Activated naive CD4-positive, alpha-beta T cell treated with anti-CD3 and anti-CD28 coated beads, Interleukin-2, amount 50 U/mL, for 72 hours (primary cell): ENCODE results near the gene CALN1. TPM values are rescaled to one million over a fixed set of nuclear protein-coding genes. Genes with fewer than 3 reads are reported as not detected.

Source experiments
- ATAC-seq, 2 donors: fragments of 150-1000 bp; cut with Tn5 transposase; 2 replicates each; pipeline ENCODE4 v1.10.0; 2021; ENCODE audit warnings: mild to moderate bottlenecking in 2 of 2, moderate library complexity in 2 of 2
- DNase-seq, 2 donors: peaks; one replicate each; pipeline ENCODE4 v3.0.0; 2021 to 2022; ENCODE audit warnings: low spot score in 2 of 2
- H3K27ac Mint-ChIP-seq, 2 donors: one replicate each; pipeline ENCODE4 v1.8.0; 2022; ENCODE audit warnings: mild to moderate bottlenecking in 2 of 2, mixed read lengths in 2 of 2
- H3K36me3 Mint-ChIP-seq, 2 donors: one replicate each; pipeline ENCODE4 v1.8.0; 2022; ENCODE audit warnings: mixed read lengths in 2 of 2
- H3K9me3 Mint-ChIP-seq, 2 donors: one replicate each; pipeline ENCODE4 v1.8.0; 2022; ENCODE audit warnings: mixed read lengths in 2 of 2
- total RNA-seq, 2 donors: library from RNA; stranded (reverse); gene quantifications; one replicate each; pipeline ENCODE4 v1.2.3, GENCODE V29; 2022

Gene CALN1
- total RNA-seq, 2 donors from 2014 or later: not detected

GRCh38 chr7:72118366-72118765, 293.8 kb downstream of the CALN1 start:
- no peak for DNase-seq
- ATAC-seq: no peak
- H3K36me3 Mint-ChIP-seq: no peaks in the 10 kb centered on the region
- no peak overlapping the region for H3K27ac Mint-ChIP-seq
- H3K9me3 Mint-ChIP-seq: peaks cover 4 to 23% of the 10 kb centered on the region in 2 donors

- no peak overlapping the region for H3K27ac Mint-ChIP-seq
- H3K9me3 Mint-ChIP-seq: peaks cover 13 to 14% of the 10 kb centered on the region in 2 donors
- H3K36me3 Mint-ChIP-seq: peaks cover 0 to 6% of the 10 kb centered on the region in 2 donors
- ATAC-seq (no peak), DNase-seq (no peak)
These were observed 298.0 kb downstream of the CALN1 start for GRCh38 chr7:72114129-72114528.

- no peak for ATAC-seq
- H3K36me3 Mint-ChIP-seq: peaks cover 0 to 12% of the 10 kb centered on the region in 2 donors
- peaks cover 20 to 25% of the 10 kb centered on the region in 2 donors for H3K9me3 Mint-ChIP-seq
- no peak overlapping the region for H3K27ac Mint-ChIP-seq
- no peak for DNase-seq
These were observed 299.1 kb downstream of the CALN1 start for GRCh38 chr7:72112992-72113391.

- peaks cover 23 to 29% of the 10 kb centered on the region in 2 donors for H3K9me3 Mint-ChIP-seq
- peaks cover 0 to 12% of the 10 kb centered on the region in 2 donors for H3K36me3 Mint-ChIP-seq
- H3K27ac Mint-ChIP-seq: no peak overlapping the region
- no peak for DNase-seq
- no peak for ATAC-seq
These were observed 299.6 kb downstream of the CALN1 start for GRCh38 chr7:72112530-72112929.

DNA sequence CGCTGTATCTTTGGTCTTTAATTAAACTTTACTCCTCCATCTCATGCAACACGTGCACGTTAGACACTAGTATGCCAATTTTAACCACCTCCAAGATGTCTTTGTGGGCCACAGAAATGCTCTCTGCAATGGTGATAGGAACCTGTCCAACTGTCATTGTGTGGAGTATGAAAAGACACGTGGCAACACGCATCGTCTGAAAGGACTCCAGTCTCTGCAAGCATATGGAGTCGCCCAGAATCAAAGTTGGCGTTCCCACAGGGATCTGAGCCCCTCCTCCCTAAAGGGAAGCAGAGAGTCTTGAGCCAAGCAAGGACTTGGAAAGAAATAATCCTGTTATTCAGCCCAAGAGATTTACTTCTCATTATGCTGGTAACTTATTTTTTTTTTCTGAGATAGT, 301.1 kb downstream of the CALN1 start:
- Mint-ChIP-seq H3K9me3 (peaks cover 16 to 35% of the 10 kb centered on the region in 2 donors), H3K36me3 (peaks cover 0 to 12% of the 10 kb centered on the region in 2 donors), H3K27ac (no peak overlapping the region)
- ATAC-seq (no peak), DNase-seq (no peak)

GRCh38 chr7:72109566-72109965, 302.6 kb downstream of the CALN1 start:
- ATAC-seq: no peak
- DNase-seq: no peak
- no peak overlapping the region for H3K27ac Mint-ChIP-seq
- H3K9me3 Mint-ChIP-seq: peaks cover 16 to 42% of the 10 kb centered on the region in 2 donors
- peaks cover 0 to 17% of the 10 kb centered on the region in 2 donors for H3K36me3 Mint-ChIP-seq

GRCh38 chr7:72106405-72106804, 305.7 kb downstream of the CALN1 start:
- no peak overlapping the region for H3K27ac Mint-ChIP-seq
- no peak for ATAC-seq
- peaks cover 0 to 15% of the 10 kb centered on the region in 2 donors for H3K36me3 Mint-ChIP-seq
- H3K9me3 Mint-ChIP-seq: peaks cover 21 to 46% of the 10 kb centered on the region in 2 donors
- no peak for DNase-seq

DNA sequence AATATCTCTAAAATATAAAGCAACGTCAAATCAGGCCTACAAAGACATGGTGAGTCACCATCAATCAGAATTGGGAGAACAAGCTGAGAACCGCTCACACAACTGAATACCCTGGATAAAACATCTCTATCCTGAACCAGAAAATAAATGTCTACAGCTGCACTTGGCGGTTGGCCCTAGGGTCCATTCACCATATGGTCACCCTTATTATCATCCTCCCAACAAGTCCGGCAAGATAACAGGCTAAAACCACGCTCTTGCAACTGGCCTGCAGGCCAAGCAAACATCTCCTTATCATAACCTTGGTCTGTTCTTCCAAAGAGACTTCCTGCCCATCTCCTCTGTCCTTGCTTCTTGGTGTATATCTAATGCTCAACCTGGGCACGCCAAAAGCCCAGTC, 310.7 kb downstream of the CALN1 start:
- peaks cover 11 to 24% of the 10 kb centered on the region in 2 donors for H3K9me3 Mint-ChIP-seq
- no peak overlapping the region for H3K27ac Mint-ChIP-seq
- no peak for DNase-seq
- ATAC-seq: no peak
- H3K36me3 Mint-ChIP-seq: peaks cover 0 to 9% of the 10 kb centered on the region in 2 donors

DNA sequence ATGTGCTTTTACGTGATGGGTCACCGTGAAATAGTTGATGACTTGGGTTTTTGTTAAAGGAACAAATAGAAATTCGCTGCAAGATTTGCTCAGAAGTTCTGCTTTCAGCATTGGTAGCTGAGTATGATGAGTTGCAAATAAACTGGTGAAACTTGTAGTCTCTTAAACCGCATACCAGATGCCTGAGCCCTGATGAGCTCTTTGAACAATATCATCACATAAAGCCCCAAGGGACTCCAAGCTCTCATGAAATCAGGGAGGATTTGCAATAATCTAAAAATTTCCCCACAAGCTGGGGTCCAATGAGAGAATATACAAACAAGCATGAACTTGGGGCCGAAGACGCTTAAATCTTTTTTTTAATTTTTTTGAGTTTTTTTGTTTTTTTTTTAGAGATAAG, 312.4 kb downstream of the CALN1 start:
- no peak overlapping the region for H3K27ac Mint-ChIP-seq
- ATAC-seq (no peak), DNase-seq (no peak)
- peaks cover 11 to 14% of the 10 kb centered on the region in 2 donors for H3K9me3 Mint-ChIP-seq
- peaks cover 0 to 4% of the 10 kb centered on the region in 2 donors for H3K36me3 Mint-ChIP-seq

DNA sequence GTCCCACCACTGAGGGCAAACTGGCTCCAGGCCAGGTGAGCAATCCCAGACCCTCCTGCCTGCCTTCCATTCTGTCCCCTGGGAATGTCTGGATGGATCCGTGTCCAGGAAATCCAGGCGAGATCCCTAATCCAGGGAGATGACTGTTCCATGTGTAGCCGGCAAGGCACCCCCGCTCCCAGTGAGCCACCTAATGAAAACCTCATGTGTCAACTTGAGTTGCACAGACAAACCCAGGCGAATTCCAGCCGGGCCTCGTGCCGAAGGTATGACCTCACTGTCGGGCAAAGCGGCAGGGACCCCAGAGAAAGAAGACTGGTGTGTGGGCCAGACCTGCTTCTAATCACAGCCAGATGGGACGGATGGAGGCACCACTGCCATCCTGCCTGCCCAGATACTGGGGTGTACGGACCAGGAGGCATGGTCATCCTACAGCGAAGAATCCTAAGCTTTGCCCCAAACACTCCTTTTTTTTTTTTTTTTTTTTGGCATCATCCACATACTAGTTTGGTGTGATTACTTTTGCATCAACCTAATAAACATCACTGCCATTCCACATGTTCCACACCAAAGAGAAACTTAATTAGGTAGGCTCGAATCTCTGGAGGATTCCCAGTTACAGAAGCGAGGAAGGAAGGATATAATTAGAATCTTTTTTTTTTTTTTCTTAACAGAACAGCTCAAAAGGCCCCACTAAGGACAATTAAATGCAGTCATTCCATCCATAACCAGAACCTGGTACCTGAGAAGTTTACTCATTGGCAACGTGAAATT, 313.1 kb downstream of the CALN1 start:
- Mint-ChIP-seq H3K36me3 (peaks cover 0 to 4% of the 10 kb centered on the region in 2 donors), H3K9me3 (peaks cover 10 to 11% of the 10 kb centered on the region in 2 donors), H3K27ac (no peak overlapping the region)
- ATAC-seq: no peak
- no peak for DNase-seq

- Mint-ChIP-seq H3K36me3 (peaks cover 0 to under 1% of the 10 kb centered on the region in 2 donors), H3K27ac (no peak overlapping the region), H3K9me3 (no peaks in the 10 kb centered on the region)
- ATAC-seq: no peak
- no peak for DNase-seq
These were observed 314.9 kb downstream of the CALN1 start for GRCh38 chr7:72097226-72097625.

DNA sequence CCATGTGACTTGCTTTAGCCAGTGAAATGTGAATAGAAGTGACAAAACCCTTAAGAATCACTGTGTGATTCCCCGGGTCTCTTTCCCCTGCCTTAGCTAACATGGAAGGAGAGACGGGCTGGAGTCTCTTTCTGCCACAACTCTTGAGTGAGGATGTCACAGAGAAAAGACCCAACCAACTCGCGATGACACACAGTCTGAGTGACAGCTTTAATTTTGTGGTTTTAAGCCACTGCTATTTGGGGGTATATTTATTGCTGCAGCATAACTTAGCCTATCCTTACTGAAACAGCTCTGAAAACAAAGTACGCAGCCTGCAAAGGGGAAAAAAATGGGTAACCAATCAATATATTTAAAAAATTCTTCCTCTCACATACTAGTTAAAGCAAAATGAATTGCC, 319.4 kb downstream of the CALN1 start:
- DNase-seq (no peak), ATAC-seq (no peak)
- H3K9me3 Mint-ChIP-seq: peaks cover 0 to 5% of the 10 kb centered on the region in 2 donors
- no peak overlapping the region for H3K27ac Mint-ChIP-seq
- no peaks in the 10 kb centered on the region for H3K36me3 Mint-ChIP-seq

- peaks cover 5% of the 10 kb centered on the region in 2 donors for H3K9me3 Mint-ChIP-seq
- H3K27ac Mint-ChIP-seq: no peak overlapping the region
- DNase-seq (no peak), ATAC-seq (no peak)
- no peaks in the 10 kb centered on the region for H3K36me3 Mint-ChIP-seq
These were observed 324.2 kb downstream of the CALN1 start for GRCh38 chr7:72087926-72088325.

DNA sequence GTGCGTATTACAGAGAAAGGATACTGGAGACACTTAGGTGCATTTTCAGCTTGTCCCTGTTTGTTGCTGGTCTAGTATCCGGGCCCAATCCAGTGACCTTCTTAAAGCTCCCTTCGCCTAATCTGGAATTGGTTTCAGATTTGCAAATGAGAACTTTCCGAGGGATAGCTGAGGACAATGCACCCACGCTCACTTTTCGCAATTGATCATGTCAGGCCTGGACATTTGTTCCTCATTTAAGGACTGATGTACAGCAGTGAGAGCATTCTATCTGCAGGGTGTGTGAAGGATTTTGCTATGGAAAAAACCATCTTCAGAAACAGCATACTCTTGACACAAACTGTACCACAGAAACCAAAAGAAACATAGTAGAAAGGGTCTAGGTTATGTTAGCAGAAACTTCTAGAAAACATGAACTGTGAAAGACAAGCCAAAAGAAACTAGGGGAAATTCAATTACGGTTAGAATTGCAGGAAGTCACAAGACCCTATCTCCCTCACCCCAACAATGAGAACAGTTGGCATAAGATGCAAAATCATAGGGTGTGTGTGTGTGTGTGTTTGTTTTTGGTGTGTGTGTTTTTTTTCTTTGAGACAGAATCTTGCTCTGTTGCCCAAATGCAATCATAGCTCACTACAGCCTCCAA, 331.1 kb downstream of the CALN1 start:
- ATAC-seq: no peak
- H3K27ac Mint-ChIP-seq: no peak overlapping the region
- no peak for DNase-seq
- H3K36me3 Mint-ChIP-seq: no peaks in the 10 kb centered on the region
- peaks cover 0 to 4% of the 10 kb centered on the region in 2 donors for H3K9me3 Mint-ChIP-seq

- ATAC-seq: no peak
- no peak overlapping the region for H3K27ac Mint-ChIP-seq
- peaks cover 4 to 7% of the 10 kb centered on the region in 2 donors for H3K9me3 Mint-ChIP-seq
- no peak for DNase-seq
- H3K36me3 Mint-ChIP-seq: no peaks in the 10 kb centered on the region
These were observed 331.8 kb downstream of the CALN1 start for GRCh38 chr7:72080341-72080766.

DNA sequence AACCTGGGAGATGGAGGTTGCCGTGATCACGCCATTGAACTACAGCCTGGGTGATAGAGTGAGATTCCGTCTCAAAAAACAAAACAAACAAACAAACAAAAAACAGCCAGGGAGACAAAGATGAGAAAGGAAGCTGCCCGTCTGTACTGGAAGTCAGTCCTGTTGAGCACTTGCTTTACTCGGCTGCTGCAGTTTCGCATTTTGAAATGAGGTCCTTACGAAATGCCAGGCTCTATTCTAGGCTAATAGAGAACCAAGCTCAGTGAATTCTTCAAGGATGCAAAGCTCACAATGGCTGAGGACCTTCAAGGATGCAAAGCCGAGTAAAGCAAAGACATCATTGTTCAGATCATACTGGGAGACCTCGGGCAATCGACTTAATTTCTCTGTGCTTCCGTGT, 333.3 kb downstream of the CALN1 start:
- H3K27ac Mint-ChIP-seq: no peak overlapping the region

GRCh38 chr7:72078301-72078700, 333.8 kb downstream of the CALN1 start:
- no peak overlapping the region for H3K27ac Mint-ChIP-seq
- ATAC-seq (no peak), DNase-seq (no peak)
- H3K36me3 Mint-ChIP-seq: no peaks in the 10 kb centered on the region
- peaks cover 4 to 12% of the 10 kb centered on the region in 2 donors for H3K9me3 Mint-ChIP-seq

More for the DNA sequence above, 333.3 kb downstream of the CALN1 start:
- ATAC-seq: no peak
- no peak for DNase-seq
- H3K36me3 Mint-ChIP-seq: no peaks in the 10 kb centered on the region
- peaks cover 4 to 10% of the 10 kb centered on the region in 2 donors for H3K9me3 Mint-ChIP-seq
